Prostate gland (tissue), 2 donors: ENCODE data around the gene GYG1. TPM values are rescaled to one million over a fixed set of nuclear protein-coding genes. Genes with fewer than 3 reads are reported as not detected.

ENCODE experiments used
- DNase-seq: peaks from one replicate; pipeline ENCODE4 v3.0.0-alpha.2; 2019; ENCODE audit warnings: low spot score
- H3K27ac ChIP-seq, 2 donors: fragments of 200-600 bp; sonication (generic); 2 replicates each; pipeline ENCODE4 v1.5.1; 2017 to 2019
- H3K27me3 ChIP-seq: fragments of 200-600 bp; sonication (generic); replicated peaks from 2 replicates; pipeline ENCODE4 v1.5.1; 2019; ENCODE audit not compliant: insufficient read depth
- H3K36me3 ChIP-seq, 2 donors: fragments of 200-600 bp; sonication (generic); 1 replicate in 1 of 2; 2 replicates in 1 of 2; pipeline versions ENCODE4 v1.5.1 to v1.8.1; 2017 to 2019
- H3K4me1 ChIP-seq: fragments of 200-600 bp; sonication (generic); replicated peaks from 2 replicates; pipeline ENCODE4 v1.5.1; 2019
- H3K4me3 ChIP-seq, 2 donors: fragments of 200-600 bp; sonication (generic); 2 replicates each; pipeline ENCODE4 v1.5.1; 2017 to 2019
- H3K9me3 ChIP-seq: fragments of 200-600 bp; sonication (generic); 2 replicates; pipeline ENCODE4 v1.5.1; 2017
- POLR2A ChIP-seq: fragments of 450-650 bp; IDR thresholded peaks from one replicate; pipeline ENCODE4 v1.6.1; 2016; ENCODE audit warnings: antibody characterized with exemption, mild to moderate bottlenecking
- POLR2AphosphoS5 ChIP-seq: sonication (generic); formaldehyde crosslinking; IDR thresholded peaks from one replicate; pipeline ENCODE4 v1.6.1; 2017; ENCODE audit warnings: antibody characterized with exemption
- WGBS: methylation state at CpG from one replicate; pipeline ENCODE4 v1.1.5; 2018; 5-methylcytosine and 5-hydroxymethylcytosine counted together
- intact Hi-C: fragments of 100-400 bp; cut with DNase I; formaldehyde crosslinking; loops from one replicate; pipeline ENCODE4 v1.14.2; 2022
- total RNA-seq, 2 donors: library from RNA; depleted of rRNA; stranded (reverse); fragments of >200 nt; gene quantifications; one replicate each; pipeline ENCODE4 v1.1.0, GENCODE V29; 2016
- TF ChIP-seq, protein P1 (sequence below), 4 experiments: fragments of 200-600 bp in 2 of 4; fragments of 450-650 bp in 2 of 4; sonication (generic) in 2 of 4; IDR thresholded peaks; 1 replicate in 3 of 4; 2 replicates in 1 of 4; pipeline ENCODE4 v1.5.1; 2016 to 2019; ENCODE audit warnings: antibody characterized with exemption in 4 of 4, mild to moderate bottlenecking in 2 of 4, moderate library complexity in 2 of 4

GYG1 gene
- total RNA-seq, 2 donors from 2014 or later, result 37.4 to 69.5 TPM

DNA sequence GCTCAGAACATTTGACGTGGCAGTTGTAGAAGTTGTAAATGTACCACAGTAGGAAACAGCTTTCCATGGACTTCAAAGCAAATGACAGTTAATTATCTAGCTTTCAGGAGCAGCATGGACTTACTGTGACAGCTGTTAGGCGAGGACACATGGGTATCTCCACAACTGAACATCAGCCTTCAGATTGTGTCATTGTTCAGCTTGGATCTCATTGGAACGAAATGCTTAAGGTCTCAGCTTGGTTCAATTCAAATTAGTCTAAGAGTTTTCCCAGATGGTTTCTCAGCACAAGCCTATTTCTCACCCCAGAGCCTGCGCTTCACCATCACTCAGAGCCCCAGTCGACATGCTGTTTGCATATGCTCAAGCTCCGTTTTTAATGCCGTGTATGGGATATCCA, 21.1 kb upstream of the GYG1 start:
- 91% methylated on average over 7 of the region's 7 CpGs for WGBS
- DNase-seq, result no peak
- Histone ChIP-seq H3K9me3 (no peaks in the 10 kb centered on the region), H3K4me3 (no peak overlapping the region), H3K27ac (no peak overlapping the region), H3K36me3 (no peaks in the 10 kb centered on the region), H3K27me3 (no peaks in the 10 kb centered on the region), H3K4me1 (no peaks in the 10 kb centered on the region)
- intact Hi-C loops, result no loop called here
- TF ChIP-seq, protein P1, sequence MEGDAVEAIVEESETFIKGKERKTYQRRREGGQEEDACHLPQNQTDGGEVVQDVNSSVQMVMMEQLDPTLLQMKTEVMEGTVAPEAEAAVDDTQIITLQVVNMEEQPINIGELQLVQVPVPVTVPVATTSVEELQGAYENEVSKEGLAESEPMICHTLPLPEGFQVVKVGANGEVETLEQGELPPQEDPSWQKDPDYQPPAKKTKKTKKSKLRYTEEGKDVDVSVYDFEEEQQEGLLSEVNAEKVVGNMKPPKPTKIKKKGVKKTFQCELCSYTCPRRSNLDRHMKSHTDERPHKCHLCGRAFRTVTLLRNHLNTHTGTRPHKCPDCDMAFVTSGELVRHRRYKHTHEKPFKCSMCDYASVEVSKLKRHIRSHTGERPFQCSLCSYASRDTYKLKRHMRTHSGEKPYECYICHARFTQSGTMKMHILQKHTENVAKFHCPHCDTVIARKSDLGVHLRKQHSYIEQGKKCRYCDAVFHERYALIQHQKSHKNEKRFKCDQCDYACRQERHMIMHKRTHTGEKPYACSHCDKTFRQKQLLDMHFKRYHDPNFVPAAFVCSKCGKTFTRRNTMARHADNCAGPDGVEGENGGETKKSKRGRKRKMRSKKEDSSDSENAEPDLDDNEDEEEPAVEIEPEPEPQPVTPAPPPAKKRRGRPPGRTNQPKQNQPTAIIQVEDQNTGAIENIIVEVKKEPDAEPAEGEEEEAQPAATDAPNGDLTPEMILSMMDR (IDR thresholded peaks at IDR 0.05), result no peak
- TF ChIP-seq POLR2A, result no peak

GRCh38 chr3:148971401-148972163, 19.8 kb upstream of the GYG1 start:
- WGBS, result 76% methylated on average over 1 of the region's 1 CpG
- peak overlapping the region in 1 of 2 donors; percentile 35 for H3K27ac ChIP-seq
- DNase-seq, result peak; percentile 37
- H3K4me1 ChIP-seq, result no peaks in the 10 kb centered on the region
- TF ChIP-seq, protein P1 (IDR thresholded peaks at IDR 0.05), result no peak
- TF ChIP-seq POLR2AphosphoS5, result peak; percentile 66
- no peaks in the 10 kb centered on the region for H3K27me3 ChIP-seq
- no peak overlapping the region for H3K4me3 ChIP-seq
- intact Hi-C loops, result no loop called here
- H3K9me3 ChIP-seq, result no peaks in the 10 kb centered on the region
- H3K36me3 ChIP-seq, result no peaks in the 10 kb centered on the region

DNA sequence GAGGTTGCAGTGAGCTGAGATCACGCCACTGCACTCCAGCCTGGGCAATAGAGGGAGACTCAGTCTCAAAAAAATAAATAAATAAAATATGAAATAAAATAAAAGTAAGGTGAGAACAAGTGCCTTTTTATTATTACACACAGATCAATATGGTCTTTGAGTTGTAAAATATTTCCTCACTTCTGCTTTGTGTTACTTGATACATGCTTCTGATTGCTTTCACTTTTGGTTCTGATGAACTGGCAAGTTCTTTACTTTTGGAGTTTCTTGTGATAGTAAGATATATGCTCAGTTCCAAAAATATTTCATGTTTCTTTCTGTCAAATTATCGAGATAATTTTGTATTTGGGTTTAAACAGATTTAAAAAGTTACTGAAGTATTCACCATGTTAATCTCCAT, 16.6 kb upstream of the GYG1 start:
- Histone ChIP-seq H3K36me3 (no peaks in the 10 kb centered on the region), H3K9me3 (no peaks in the 10 kb centered on the region), H3K4me1 (no peaks in the 10 kb centered on the region), H3K27ac (peak overlapping the region; percentile 52 to 62), H3K27me3 (no peaks in the 10 kb centered on the region), H3K4me3 (no peak overlapping the region)
- WGBS, result 86% methylated on average over 2 of the region's 2 CpGs
- TF ChIP-seq POLR2AphosphoS5 (no peak), POLR2A (no peak)
- TF ChIP-seq, protein P1 (IDR thresholded peaks at IDR 0.05), result no peak
- intact Hi-C loops, result no loop called here
- no peak for DNase-seq

DNA sequence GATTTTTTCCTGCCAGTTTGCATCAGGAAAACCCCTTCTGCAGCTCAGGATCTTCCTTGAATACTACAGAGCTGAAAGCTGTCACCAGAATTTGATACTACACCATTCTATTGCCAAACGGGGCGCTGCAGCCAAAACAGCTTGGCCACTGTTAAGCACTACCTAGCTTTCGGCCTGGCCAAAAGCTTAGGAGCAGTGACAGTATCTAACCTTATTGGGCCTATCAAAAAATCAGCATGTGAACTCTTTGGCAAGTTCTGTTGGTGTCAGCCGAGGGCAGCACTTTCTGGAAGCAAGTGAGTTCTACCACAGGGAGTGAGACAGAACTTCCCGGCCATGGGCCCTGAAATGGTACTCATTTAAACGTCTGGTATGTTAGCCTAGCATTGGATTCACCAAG, 16.1 kb upstream of the GYG1 start:
- no peaks in the 10 kb centered on the region for H3K27me3 ChIP-seq
- intact Hi-C loops, result no loop called here
- peak overlapping the region; percentile 52 to 62 for H3K27ac ChIP-seq
- WGBS, result 55% methylated on average over 5 of the region's 6 CpGs
- H3K4me1 ChIP-seq, result no peaks in the 10 kb centered on the region
- no peaks in the 10 kb centered on the region for H3K36me3 ChIP-seq
- H3K4me3 ChIP-seq, result no peak overlapping the region
- peak; percentile 16 for DNase-seq
- TF ChIP-seq, protein P1 (IDR thresholded peaks at IDR 0.05), result peak in 1 of 4 experiments; percentile 5
- no peak for TF ChIP-seq POLR2A
- no peaks in the 10 kb centered on the region for H3K9me3 ChIP-seq

DNA sequence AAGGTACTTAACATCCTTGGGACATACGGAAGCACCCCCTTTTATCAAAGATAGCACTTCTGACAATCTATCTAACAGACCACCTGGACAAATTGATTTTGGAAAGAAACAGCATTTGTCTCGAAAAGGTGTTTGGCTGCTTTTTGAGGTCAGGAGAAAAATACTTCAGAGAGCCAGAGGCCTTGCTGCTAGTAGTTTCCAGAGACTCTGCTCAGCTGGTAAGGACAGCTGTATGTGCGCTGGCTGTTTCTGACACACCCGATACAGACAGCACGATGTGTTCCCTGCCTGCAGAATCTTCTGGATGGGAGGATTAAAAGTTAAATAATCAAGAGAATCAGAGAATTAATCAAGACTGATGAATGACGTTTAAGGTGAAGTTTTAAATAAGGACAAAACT, 15.6 kb upstream of the GYG1 start:
- Histone ChIP-seq H3K9me3 (no peaks in the 10 kb centered on the region), H3K4me3 (no peak overlapping the region), H3K36me3 (no peaks in the 10 kb centered on the region), H3K4me1 (no peaks in the 10 kb centered on the region), H3K27ac (peak overlapping the region; percentile 52 to 62), H3K27me3 (no peaks in the 10 kb centered on the region)
- intact Hi-C loops, result no loop called here
- no peak for DNase-seq
- 75% methylated on average over 6 of the region's 6 CpGs for WGBS
- TF ChIP-seq POLR2A (no peak), POLR2AphosphoS5 (no peak)
- TF ChIP-seq, protein P1 (IDR thresholded peaks at IDR 0.05), result no peak
